ENCODE measurements around the gene STK32B. TPM values are rescaled to one million over a fixed set of nuclear protein-coding genes. Genes with fewer than 3 reads are reported as not detected.

Gene STK32B
- total and polyA plus RNA-seq, 12 donors, result 0.16 to 6.8 (median 0.52) TPM

DNA sequence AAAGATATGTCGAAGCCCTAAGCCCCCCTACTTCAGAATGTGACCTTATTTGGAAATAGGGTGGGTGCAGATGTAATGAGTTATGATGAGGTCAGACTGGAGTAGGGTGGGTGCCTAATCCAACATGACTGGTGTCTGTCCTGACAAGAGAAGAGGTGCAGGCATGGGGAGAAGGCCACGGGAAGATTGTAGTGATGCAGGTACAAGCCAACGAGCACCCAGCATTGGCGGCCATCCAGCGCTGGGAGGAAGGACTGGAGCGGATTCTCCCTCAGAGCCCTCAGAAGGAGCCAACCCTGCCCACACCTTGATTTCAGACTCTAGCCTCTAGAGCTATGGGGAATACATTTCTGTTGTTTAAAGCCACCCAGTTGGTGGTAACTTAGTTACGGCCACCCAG, 419.9 kb downstream of the STK32B start:
- Histone ChIP-seq H3K9me3 (replicated peaks in 1 of 3) (no peaks in the 10 kb centered on the region), H3K36me3 (replicated peaks in 1 of 2) (no peaks in the 10 kb centered on the region), H3K27ac (no peak overlapping the region), H3K4me1 (replicated peaks in 1 of 2) (no peaks in the 10 kb centered on the region), H3K27me3 (no peaks in the 10 kb centered on the region), H3K4me3 (no peak overlapping the region)
- TF ChIP-seq, protein P1, sequence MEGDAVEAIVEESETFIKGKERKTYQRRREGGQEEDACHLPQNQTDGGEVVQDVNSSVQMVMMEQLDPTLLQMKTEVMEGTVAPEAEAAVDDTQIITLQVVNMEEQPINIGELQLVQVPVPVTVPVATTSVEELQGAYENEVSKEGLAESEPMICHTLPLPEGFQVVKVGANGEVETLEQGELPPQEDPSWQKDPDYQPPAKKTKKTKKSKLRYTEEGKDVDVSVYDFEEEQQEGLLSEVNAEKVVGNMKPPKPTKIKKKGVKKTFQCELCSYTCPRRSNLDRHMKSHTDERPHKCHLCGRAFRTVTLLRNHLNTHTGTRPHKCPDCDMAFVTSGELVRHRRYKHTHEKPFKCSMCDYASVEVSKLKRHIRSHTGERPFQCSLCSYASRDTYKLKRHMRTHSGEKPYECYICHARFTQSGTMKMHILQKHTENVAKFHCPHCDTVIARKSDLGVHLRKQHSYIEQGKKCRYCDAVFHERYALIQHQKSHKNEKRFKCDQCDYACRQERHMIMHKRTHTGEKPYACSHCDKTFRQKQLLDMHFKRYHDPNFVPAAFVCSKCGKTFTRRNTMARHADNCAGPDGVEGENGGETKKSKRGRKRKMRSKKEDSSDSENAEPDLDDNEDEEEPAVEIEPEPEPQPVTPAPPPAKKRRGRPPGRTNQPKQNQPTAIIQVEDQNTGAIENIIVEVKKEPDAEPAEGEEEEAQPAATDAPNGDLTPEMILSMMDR (IDR thresholded peaks at IDR 0.05), result no peak
- no peak for TF ChIP-seq POLR2A (IDR thresholded peaks at IDR 0.05)
- 77 to 85% (median 82%) methylated on average over 7 of the region's 7 CpGs for WGBS, 4 donors
- intact Hi-C loops (cut with DNase I), result no loop called here
- no peak for DNase-seq

DNA sequence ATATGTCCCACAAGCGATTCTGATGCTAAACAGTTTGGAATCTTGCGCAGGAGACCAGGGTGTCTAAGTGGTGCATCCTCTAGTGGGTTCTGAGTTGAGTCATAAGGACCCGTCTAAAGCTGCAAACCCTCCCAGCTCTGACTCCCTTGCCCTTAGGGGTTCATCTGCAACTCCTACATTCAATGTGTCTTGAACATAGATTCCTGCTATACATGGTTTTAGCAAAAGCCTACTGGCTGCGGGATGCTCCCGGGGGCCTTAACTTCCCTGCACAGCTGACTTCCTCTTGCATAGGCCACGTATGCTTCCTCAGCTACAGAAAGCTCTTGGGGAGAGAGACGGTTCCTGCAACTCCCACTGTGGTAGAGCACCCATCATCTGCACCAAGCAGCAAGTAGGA, 420.4 kb downstream of the STK32B start:
- no peaks in the 10 kb centered on the region for H3K36me3 ChIP-seq (replicated peaks in 1 of 2)
- no peak for DNase-seq
- no peak for TF ChIP-seq POLR2A (IDR thresholded peaks at IDR 0.05)
- TF ChIP-seq, protein P1 (IDR thresholded peaks at IDR 0.05), result no peak
- H3K27me3 ChIP-seq, result no peaks in the 10 kb centered on the region
- intact Hi-C loops (cut with DNase I), result no loop called here
- H3K9me3 ChIP-seq (replicated peaks in 1 of 3), result no peaks in the 10 kb centered on the region
- WGBS, 4 donors, result 68 to 92% (median 85%) methylated on average over 5 to 7 of the region's 7 CpGs
- no peak overlapping the region for H3K27ac ChIP-seq
- H3K4me1 ChIP-seq (replicated peaks in 1 of 2), result no peaks in the 10 kb centered on the region
- no peak overlapping the region for H3K4me3 ChIP-seq

DNA sequence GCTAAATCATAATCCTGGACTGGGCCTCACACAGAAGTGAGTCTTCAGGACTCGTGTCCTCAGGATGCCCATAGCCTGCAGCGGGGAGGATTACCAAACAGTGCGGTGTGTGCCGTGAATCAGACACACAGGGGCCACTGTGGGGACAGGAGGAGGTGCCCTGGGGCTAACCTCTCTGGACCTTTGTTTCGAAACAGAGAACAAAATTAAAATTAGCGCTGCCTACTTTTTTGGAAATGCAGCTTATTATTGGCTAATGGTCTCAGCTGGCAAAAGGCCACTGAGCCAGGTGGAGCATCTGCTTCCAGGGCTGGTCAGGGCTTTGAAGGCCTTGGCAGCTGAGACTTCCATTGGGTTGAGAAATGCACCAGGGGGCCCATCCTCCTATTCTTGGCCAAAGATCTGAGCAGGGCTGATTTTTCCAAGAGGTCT, 420.9 kb downstream of the STK32B start:
- no peaks in the 10 kb centered on the region for H3K27me3 ChIP-seq
- no peaks in the 10 kb centered on the region for H3K9me3 ChIP-seq (replicated peaks in 1 of 3)
- no peak for DNase-seq
- H3K27ac ChIP-seq, result no peak overlapping the region
- H3K4me1 ChIP-seq (replicated peaks in 1 of 2), result no peaks in the 10 kb centered on the region
- intact Hi-C loops (cut with DNase I), result no loop called here
- H3K4me3 ChIP-seq, result no peak overlapping the region
- no peak for TF ChIP-seq POLR2A (IDR thresholded peaks at IDR 0.05)
- TF ChIP-seq, protein P1 (IDR thresholded peaks at IDR 0.05), result no peak
- no peaks in the 10 kb centered on the region for H3K36me3 ChIP-seq (replicated peaks in 1 of 2)
- WGBS, 4 donors, result 83 to 93% (median 91%) methylated on average over 6 of the region's 6 CpGs

DNA sequence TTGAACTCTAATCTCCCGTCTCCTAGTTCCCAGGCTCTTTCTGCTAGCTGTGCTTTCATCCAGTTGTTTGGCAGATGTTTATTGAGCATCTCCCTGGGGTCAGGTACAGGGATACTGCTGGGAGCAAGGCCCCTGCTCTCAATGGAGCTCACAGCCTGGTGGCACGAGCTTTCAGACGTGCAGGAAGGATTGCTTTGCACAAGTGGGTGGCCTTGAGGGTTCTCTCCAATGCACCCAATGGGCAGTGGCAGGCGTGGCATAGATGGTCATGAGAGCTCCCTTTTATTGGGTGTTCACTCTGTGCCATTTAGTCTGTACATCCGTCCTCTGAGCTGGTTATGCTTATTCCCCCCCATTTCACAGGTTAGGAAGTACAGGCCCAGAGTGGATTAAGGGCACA, 421.8 kb downstream of the STK32B start:
- no peak overlapping the region for H3K4me3 ChIP-seq
- no peak for TF ChIP-seq POLR2A (IDR thresholded peaks at IDR 0.05)
- TF ChIP-seq, protein P1 (IDR thresholded peaks at IDR 0.05), result no peak
- WGBS, 4 donors, result 75 to 88% (median 79%) methylated on average over 4 to 5 of the region's 5 CpGs

More for the DNA sequence above, 421.8 kb downstream of the STK32B start:
- no peaks in the 10 kb centered on the region for H3K9me3 ChIP-seq (replicated peaks in 1 of 3)
- no peak for DNase-seq
- intact Hi-C loops (cut with DNase I), result no loop called here
- H3K4me1 ChIP-seq (replicated peaks in 1 of 2), result no peaks in the 10 kb centered on the region
- no peaks in the 10 kb centered on the region for H3K27me3 ChIP-seq
- H3K27ac ChIP-seq, result no peak overlapping the region
- H3K36me3 ChIP-seq (replicated peaks in 1 of 2), result no peaks in the 10 kb centered on the region
